Spinal cord (tissue), 10 donors: ENCODE measurements around the gene FRMD6. TPM values are rescaled to one million over a fixed set of nuclear protein-coding genes. Genes with fewer than 3 reads are reported as not detected.

Experiments
- DNase-seq, 6 donors: peaks; one replicate each; pipeline versions ENCODE4 v3.0.0 to v3.0.0-alpha.2; 2013 to 2015; ENCODE audit warnings: low spot score in 6 of 6, low read depth in 4 of 6
- H3K27ac ChIP-seq: one replicate; pipeline ENCODE4 v1.5.1; 2013; ENCODE audit warnings: low read depth, low read length, control low read depth
- H3K27me3 ChIP-seq: one replicate; pipeline ENCODE4 v1.6.1; 2013; ENCODE audit warnings: low read length; ENCODE audit not compliant: control insufficient read depth, insufficient read depth
- H3K36me3 ChIP-seq: one replicate; pipeline ENCODE4 v1.6.1; 2013; ENCODE audit warnings: low read length; ENCODE audit not compliant: control insufficient read depth, insufficient read depth
- H3K4me1 ChIP-seq: one replicate; pipeline ENCODE4 v1.6.1; 2013; ENCODE audit warnings: low read length; ENCODE audit not compliant: control insufficient read depth, insufficient read depth
- H3K4me3 ChIP-seq: one replicate; pipeline ENCODE4 v1.5.1; 2013; ENCODE audit warnings: low read depth, low read length, control low read depth
- H3K9me3 ChIP-seq: one replicate; pipeline ENCODE4 v1.6.1; 2013; ENCODE audit warnings: low read length; ENCODE audit not compliant: control insufficient read depth, insufficient read depth
- WGBS: methylation state at CpG from one replicate; pipeline ENCODE4 v1.1.5; 2013; ENCODE audit warnings: missing lambda C conversion rate; ENCODE audit not compliant: insufficient coverage; 5-methylcytosine and 5-hydroxymethylcytosine counted together
- polyA plus RNA-seq, 2 donors: library from polyadenylated mRNA; unstranded; fragments of 120-200 nt; gene quantifications; one replicate each; pipeline ENCODE4 v1.2.1, GENCODE V29; 2013; ENCODE audit not compliant: insufficient read length in 2 of 2
- total RNA-seq, 2 donors: library from RNA; depleted of rRNA in 1 of 2; stranded (reverse); fragments of 120-200 nt in 1 of 2; fragments of >200 nt in 1 of 2; gene quantifications; one replicate each; pipeline versions ENCODE4 v1.2.3 to v1.2.4, GENCODE V29; 2013 to 2014
- donor health status: healthy.

The FRMD6 gene
- total and polyA plus RNA-seq, 4 donors = 15.9 to 80.6 (median 41.2) TPM

DNA sequence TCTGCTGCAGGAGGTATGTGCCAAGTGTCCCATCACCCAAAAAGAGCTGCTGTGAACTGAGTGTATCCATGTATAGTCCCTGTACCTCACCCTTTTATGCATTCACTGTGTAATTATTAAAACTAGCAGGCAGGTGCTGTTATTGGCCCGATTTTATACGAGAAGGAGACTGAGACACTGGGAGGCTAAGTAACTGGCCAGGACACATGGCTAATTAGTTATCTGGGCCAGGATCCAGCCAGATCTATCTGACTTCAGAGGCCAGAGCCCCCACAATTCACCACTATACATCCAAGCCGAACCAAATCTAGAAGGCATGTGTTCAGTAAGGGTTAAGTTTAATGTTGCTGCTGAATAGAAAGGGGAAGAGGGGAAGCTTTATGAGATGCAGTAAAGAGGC, 73.4 kb downstream of the FRMD6 start:
- no CpG with 5 or more reads among the region's 3 CpGs for WGBS
- Histone ChIP-seq H3K4me3 (no peak overlapping the region), H3K9me3 (no peaks in the 10 kb centered on the region), H3K27me3 (no peaks in the 10 kb centered on the region), H3K4me1 (no peaks in the 10 kb centered on the region), H3K36me3 (peaks cover 9% of the 10 kb centered on the region), H3K27ac (no peak overlapping the region)
- DNase-seq = peak in 2 of 6 donors; percentile 7 to 34

DNA sequence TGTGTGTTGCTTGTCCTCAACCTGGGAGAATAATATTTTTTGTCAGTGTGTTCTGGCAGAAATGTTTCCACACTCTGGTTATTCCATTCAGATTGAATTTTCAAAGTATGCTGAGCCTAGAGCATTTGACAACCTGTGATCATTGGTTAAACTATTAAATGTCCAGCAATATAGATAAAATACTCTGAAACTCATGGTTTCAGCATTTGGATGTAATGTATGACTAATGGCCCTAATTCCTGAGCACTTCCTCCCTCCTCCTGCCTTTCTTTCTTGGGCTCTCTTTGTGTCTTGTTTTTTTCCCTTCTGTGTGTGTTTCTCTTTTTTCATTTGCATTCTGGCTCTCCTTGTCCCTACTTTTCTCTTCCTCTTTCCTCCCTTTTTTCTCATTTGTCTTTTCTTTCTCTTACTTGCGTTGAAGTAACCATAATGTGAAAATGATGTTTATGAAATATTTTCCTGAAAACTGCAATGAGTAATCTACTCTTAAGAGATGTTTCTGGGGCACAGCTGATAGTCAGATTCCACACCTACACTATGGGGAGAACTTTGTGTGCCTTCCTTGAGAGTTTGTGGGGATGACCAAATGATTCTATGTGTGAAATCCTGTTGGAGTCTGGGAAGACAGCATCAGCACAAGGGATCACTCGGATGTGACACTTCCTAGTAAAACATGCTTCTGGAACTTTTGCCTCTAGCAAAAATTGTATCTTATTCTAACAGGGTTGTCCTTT, 74.6 kb downstream of the FRMD6 start:
- no peak overlapping the region for H3K4me3 ChIP-seq
- no peak overlapping the region for H3K27ac ChIP-seq
- H3K4me1 ChIP-seq = no peaks in the 10 kb centered on the region
- WGBS = no CpG with 5 or more reads among the region's 2 CpGs
- no peak for DNase-seq
- no peaks in the 10 kb centered on the region for H3K9me3 ChIP-seq
- H3K27me3 ChIP-seq = no peaks in the 10 kb centered on the region
- peaks cover 5% of the 10 kb centered on the region for H3K36me3 ChIP-seq

DNA sequence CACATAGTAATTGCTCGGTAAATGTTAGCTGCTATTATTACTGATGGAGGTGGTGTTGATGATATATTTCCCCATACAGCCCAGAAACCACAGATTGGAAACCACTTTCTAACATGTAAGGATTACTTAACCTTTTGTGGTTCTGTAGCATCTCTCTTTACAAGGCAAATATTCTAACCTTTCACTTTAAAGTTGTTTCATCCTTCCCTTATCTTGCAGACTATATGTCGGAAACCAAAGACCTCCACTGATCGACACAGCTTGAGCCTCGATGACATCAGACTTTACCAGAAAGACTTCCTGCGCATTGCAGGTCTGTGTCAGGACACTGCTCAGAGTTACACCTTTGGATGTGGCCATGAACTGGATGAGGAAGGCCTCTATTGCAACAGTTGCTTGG, 75.8 kb downstream of the FRMD6 start:
- WGBS = 93% methylated on average over 4 of the region's 5 CpGs

DNA sequence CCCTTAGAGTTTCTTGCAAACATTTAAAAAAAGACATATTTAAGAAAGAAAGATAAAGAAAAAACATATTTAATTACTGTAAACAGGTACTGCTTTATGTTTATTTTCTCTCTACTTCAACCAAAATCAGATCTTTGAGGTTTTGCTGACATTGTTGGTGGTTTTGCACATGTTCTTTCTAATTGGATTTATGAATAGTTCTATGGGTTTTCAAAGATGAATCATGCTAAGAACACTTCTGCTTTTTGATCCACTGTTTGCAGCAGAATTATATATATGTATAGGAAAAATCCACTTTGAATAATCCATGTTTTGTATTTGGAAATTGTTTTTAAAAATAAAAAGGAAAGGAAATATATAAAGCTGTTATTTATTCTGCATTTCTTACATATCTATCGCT, 78.4 kb downstream of the FRMD6 start:
- no peaks in the 10 kb centered on the region for H3K4me1 ChIP-seq
- H3K27me3 ChIP-seq = no peaks in the 10 kb centered on the region
- no peak for DNase-seq
- no CpG with 5 or more reads among the region's 1 CpG for WGBS
- H3K27ac ChIP-seq = no peak overlapping the region
- H3K9me3 ChIP-seq = peaks cover 2% of the 10 kb centered on the region
- H3K4me3 ChIP-seq = no peak overlapping the region
- no peaks in the 10 kb centered on the region for H3K36me3 ChIP-seq

More for the DNA sequence above, 75.8 kb downstream of the FRMD6 start:
- H3K4me1 ChIP-seq = no peaks in the 10 kb centered on the region
- H3K4me3 ChIP-seq = no peak overlapping the region
- H3K36me3 ChIP-seq = no peaks in the 10 kb centered on the region
- H3K27ac ChIP-seq = no peak overlapping the region
- no peaks in the 10 kb centered on the region for H3K27me3 ChIP-seq
- no peak for DNase-seq
- H3K9me3 ChIP-seq = no peaks in the 10 kb centered on the region

DNA sequence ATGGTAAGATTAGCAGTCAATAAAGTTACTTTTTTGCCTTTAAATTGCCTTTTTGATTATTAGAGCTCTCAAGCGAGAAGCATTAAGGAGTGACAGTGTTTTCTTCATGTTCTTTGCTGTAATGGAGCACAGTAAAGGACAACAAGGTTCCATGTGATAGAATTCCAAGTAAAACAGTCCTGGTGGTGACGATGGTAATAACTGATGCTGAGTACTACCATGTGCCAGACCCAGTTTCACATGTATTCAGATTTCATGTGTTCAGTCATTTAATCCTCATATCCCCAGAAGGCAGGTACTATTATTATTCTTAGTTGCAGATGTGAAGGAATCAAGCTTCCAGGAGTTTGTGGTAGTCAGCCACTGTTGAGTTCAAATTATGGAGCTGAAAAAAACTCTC, 79.0 kb downstream of the FRMD6 start:
- 60% methylated on average over 1 of the region's 2 CpGs for WGBS
- Histone ChIP-seq H3K27me3 (no peaks in the 10 kb centered on the region), H3K27ac (no peak overlapping the region), H3K9me3 (peaks cover 2% of the 10 kb centered on the region), H3K36me3 (no peaks in the 10 kb centered on the region), H3K4me1 (no peaks in the 10 kb centered on the region), H3K4me3 (no peak overlapping the region)
- DNase-seq = no peak

DNA sequence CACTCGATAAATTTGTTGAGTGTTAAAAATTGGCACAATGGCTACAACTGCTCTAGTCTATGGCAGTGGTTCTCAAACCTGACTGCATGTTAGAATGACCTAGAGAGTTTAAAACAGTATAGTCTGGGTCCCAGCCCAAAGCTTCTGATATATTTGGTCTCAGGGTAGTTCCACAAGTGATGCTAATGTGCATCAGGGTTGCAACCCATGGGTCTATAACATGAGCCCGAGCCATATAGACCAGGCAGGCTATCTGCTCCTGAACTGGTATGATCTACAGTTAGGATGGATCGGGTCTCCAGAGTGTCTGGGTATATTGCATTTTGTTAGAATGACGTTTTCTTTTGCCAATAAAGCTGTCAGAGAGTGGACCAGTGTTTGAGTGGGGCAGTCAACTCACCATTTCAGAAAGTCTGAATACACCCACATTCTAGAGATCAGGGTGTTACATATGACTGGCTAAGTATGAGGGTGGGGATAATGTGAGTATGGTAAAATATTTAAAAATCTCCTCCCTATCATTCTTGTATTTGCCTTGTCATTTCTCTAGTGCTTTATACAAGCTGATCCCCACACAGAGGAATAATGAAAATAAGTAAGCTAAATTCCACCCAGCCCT, 80.9 kb downstream of the FRMD6 start:
- no peaks in the 10 kb centered on the region for H3K4me1 ChIP-seq
- H3K27me3 ChIP-seq = no peaks in the 10 kb centered on the region
- H3K4me3 ChIP-seq = no peak overlapping the region
- WGBS = 100% methylated on average over 2 of the region's 4 CpGs
- H3K36me3 ChIP-seq = no peaks in the 10 kb centered on the region
- DNase-seq = no peak
- no peak overlapping the region for H3K27ac ChIP-seq
- peaks cover 2% of the 10 kb centered on the region for H3K9me3 ChIP-seq

DNA sequence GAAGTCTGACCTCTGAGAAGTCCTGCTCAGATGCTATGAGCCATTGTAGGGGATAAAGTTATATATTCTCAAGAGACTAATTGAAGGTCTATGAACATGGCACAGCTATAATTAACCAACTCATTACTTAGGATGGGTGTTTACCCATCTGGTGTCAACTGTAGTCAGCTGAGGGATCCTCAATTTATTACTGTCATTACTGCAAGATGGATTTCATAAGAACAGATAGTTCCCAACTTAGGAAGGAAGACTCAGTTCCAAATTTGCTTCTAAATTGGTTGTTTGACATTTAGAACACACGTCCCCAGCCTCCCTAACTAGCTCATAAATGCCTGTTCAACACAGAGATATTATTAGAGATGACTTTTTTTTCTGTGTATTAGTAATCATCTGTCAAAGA, 81.4 kb downstream of the FRMD6 start:
- Histone ChIP-seq H3K4me1 (no peaks in the 10 kb centered on the region), H3K4me3 (no peak overlapping the region), H3K27ac (no peak overlapping the region), H3K36me3 (no peaks in the 10 kb centered on the region), H3K9me3 (peaks cover 2% of the 10 kb centered on the region), H3K27me3 (no peaks in the 10 kb centered on the region)
- no CpG with 5 or more reads among the region's 1 CpG for WGBS
- no peak for DNase-seq

DNA sequence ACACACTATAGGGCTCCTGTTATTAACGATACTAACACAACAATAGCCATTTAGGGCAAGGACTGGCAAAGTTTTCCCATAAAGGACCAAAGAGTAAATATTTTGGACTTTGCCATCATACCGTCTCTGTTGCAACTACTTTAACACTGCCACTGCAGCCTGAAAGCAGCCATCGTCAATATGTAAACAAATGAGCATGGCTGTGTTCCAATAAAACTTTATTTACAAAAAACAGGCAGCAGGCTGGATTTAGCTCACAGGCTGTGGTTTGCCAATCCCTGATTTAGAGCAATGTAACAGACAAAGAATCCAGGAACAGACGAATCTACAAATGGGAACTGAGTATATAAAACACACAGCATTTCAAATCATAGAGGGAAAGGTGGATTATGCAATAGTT, 84.1 kb downstream of the FRMD6 start:
- Histone ChIP-seq H3K4me1 (no peaks in the 10 kb centered on the region), H3K27ac (no peak overlapping the region), H3K27me3 (no peaks in the 10 kb centered on the region), H3K36me3 (no peaks in the 10 kb centered on the region), H3K9me3 (peaks cover 2% of the 10 kb centered on the region), H3K4me3 (no peak overlapping the region)
- DNase-seq = no peak
- WGBS = 79% methylated on average over 2 of the region's 4 CpGs

DNA sequence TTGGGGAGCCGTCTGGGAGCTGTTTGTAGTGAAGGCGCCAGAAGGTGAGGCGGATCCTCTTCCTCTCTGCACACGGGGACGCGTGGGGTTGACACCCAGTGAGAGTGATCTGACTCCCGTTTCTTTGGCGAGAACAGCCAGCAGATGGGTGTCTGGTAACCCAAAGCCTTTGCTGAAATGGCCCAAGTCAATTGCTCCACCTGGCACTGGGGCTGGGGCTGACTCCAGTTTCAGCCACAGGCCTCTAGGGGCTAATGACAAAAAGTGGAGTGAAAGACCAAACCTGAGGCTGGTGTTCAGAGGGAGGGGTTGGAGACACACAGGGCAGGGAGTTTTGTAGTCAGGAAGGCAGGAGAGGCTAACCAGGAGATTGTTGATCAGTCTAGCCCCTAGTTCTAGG, 87.0 kb downstream of the FRMD6 start:
- WGBS = 56% methylated on average over 8 of the region's 8 CpGs

DNA sequence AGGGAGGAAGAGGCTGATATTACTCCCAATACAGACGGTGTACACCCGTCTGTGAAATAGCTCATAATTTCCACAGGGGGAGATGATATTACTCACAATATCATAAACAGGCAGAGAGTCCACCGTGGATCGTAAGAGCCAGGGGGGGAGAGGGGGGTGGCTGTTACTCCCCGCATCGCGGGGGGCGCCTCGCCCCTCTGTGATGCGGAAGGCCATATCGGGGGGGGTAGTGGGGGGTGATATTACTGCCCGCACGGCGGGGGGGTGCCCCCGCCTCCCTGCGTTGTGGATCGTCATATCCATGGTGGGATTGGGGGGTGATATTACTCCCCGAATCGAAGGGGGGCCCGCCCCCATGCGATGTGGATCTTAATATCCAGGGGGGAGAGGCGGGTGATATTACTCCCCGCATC, 91.9 kb downstream of the FRMD6 start:
- no peaks in the 10 kb centered on the region for H3K4me1 ChIP-seq
- no peaks in the 10 kb centered on the region for H3K27me3 ChIP-seq
- H3K27ac ChIP-seq = no peak overlapping the region
- DNase-seq = no peak
- WGBS = 67% methylated on average over 4 of the region's 23 CpGs
- no peaks in the 10 kb centered on the region for H3K36me3 ChIP-seq
- H3K9me3 ChIP-seq = no peaks in the 10 kb centered on the region
- H3K4me3 ChIP-seq = no peak overlapping the region

More for the DNA sequence above, 87.0 kb downstream of the FRMD6 start:
- peaks cover 2% of the 10 kb centered on the region for H3K9me3 ChIP-seq
- no peaks in the 10 kb centered on the region for H3K36me3 ChIP-seq
- no peaks in the 10 kb centered on the region for H3K4me1 ChIP-seq
- no peaks in the 10 kb centered on the region for H3K27me3 ChIP-seq
- no peak overlapping the region for H3K27ac ChIP-seq
- no peak overlapping the region for H3K4me3 ChIP-seq
- DNase-seq = no peak
